NCI-H69 (cell line): ENCODE results near the gene SIGLEC7.
"Not testable (repeated sequence)": the region's sequence is repeated elsewhere in the genome, so short reads cannot be mapped to it uniquely, and the experiment has no call there.

Source experiments
- DNase-seq: peaks from one replicate; lab custom pipeline; 2025; lab: John Stamatoyannopoulos, UW

The SIGLEC7 gene

DNA sequence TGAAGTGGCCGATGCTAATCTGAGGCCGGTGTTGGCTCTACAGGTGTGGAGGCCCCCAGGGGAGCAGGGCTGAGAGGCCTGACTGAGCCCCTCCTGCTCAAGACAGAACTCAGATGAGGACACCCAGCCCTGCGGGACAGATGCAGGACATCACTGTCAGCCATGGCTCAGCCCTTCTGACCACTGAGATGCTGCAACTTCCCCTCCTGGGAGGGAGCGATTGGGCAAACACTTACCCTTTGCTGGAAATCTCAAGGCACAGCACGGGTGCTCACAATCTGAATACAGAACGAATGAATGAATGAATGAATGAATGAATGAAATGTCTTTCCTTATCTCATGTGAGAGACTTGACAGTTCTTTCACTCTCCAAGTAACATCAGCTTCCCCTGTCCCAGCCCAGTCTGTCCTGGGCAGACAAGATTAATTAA is 3.5 kb upstream of the SIGLEC7 start:
- no peak for DNase-seq

DNA sequence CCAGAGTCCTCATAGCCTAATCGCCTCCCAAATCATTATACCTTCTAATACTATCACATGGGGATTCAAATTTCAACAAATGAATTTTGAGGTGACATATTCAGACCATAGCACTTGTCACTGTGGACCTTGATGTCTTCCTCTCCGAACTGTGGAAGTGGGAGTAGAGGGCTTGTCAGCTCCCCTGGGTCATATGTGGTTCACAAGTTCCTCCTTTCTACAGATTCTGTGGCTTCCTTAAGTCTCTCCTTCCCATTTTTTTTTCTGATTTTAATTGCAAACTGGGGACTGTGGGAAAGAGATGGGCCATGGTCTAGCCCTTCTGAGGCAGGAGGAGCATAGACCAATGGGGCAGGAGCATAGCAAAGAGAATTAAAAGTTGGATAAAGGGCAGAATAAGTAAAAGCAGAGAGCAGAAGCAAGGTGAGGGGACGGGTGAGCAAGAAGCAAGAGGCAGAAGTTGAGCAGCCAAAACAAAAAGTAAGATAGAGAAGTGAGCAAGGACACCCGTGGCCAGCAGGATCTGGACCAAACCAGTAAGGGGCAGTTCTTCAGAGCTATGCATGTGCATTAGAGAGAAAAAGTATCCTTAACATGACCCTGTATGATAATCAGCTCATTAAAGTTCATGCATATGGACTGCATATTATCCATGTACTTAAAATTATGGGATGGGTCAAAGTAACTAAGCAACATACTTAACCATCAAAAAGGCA is 2.6 kb upstream of the SIGLEC7 start:
- no peak for DNase-seq

DNA sequence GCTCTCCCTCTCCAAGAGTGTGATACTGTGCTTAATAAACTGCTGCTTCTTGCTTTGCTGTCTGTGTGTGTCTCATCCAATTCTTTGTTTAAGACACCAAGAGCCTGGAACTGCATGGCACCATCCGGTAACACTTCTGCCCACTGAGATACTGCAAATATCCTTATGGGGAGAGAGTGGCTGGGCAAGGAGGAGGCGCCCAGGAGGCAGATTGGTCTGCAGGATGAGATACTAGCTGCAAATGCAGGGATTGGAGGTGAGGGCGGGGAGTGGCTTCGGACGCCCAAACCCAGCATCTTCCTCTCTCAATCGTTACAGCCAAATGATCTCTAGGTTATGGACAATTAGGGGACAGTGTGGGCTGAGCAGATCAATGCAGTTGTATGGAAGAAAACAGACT is 1.7 kb upstream of the SIGLEC7 start:
- no peak for DNase-seq

DNA sequence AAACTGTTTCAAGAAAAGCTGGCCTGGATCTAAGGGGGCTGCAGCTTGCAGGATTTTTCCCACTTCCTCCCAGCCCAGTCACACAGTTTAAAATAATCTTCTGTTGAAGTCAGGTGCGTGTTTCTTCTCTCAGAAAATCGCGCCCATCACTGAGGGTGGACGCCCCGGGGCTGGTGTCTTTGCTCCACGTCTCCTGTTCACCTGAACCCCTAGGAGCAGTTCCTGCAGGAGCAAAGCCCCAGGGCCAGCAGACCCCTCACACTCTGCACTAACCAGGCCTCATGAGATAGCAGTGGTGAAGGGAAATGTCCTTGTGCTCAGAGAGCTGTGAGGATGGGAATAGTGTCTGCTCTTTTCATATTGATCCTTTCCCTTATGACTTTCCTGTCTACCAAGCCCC is 920 bp upstream of the SIGLEC7 start:
- DNase-seq, result no peak

DNA sequence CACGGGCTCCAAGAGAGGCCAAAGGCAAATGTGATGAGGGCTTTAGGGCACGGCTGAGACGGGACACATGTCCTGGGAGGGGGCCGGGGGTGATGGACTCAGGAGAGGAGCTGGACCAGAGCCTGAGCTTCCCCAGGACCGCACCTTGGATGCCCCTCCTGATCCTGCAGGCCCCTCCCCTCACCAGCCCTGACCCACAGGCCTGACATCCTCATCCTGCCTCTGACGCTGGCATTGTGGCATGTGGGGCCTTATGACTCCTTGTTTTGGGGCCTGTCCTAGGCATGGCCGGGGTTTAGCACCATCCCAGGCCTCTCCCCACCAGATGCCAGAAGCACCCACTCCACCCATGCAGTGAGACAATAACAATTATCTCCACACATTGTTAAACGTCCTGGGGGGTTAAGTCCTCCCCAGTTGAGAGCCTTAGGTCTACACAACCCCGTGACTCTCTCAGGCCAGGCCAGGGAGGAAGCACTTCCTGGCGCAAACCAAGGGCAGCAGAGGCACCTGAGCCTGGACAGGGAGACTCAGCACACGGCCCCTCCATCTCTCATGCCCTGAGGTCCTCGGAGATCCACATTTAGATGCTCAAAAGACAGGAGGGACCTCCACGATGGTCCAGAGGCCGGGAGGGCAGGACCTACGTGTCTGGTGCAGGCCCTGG is 841 bp downstream of the SIGLEC7 start:
- not testable (repeated sequence) for DNase-seq

DNA sequence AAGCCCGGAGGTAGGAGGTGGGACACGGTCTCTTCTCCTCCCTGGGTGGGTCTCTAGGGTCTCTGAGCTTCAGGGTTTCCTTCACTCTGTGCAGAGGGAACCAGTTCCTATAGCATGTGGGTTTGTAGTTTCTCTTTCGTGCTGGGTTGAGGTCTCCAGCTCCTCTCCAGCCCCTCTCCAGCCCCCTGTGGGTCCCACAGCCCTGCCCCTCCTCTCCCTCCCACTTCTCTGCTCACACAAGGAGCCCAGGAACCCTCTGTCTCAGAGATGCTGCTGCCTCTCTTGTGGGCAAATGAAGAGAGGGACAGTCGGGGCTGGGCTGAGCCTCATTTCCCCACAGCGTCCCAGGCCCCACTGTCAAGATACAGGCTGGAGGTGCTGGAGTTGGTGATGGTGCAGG is 1.4 kb downstream of the SIGLEC7 start:
- DNase-seq, result no peak

DNA sequence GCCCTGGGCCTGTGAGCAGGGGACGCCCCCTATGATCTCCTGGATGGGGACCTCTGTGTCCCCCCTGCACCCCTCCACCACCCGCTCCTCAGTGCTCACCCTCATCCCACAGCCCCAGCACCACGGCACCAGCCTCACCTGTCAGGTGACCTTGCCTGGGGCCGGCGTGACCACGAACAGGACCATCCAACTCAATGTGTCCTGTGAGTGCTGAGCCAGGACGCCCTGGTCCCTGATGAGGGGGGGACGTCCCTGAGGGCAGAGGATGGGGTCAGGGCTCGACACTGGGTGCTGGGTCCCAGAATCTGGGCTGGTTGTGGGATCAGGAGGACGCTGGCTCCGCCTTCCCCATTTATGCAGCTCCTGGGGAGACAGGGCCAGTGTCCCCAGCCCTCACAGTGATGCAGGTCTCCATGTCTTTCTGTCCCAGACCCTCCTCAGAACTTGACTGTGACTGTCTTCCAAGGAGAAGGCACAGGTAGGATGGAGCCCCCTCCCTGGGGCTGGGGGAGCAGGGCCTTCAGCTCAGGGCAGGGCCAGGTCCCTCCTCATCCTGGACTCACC is 2.5 kb downstream of the SIGLEC7 start:
- DNase-seq, result no peak

DNA sequence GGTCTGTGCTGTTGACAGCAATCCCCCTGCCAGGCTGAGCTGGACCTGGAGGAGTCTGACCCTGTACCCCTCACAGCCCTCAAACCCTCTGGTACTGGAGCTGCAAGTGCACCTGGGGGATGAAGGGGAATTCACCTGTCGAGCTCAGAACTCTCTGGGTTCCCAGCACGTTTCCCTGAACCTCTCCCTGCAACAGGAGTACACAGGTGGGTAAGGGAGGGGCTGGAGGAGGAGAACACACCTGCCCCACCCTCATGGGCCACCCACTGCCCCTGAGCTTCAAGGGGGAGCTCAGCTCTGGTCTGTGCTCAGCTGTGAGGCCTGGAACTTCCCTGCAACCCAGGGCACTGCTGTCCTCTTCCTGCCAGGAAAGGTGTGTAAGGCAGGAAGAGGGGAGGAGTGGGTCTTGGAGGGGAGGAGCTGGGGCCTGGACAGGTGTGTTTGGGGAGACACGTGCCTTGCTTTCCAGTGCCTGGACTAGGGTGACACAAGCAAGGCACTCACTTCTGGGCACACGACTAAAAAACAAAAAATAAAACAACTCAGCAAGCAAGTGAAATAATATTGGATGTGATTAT is 3.9 kb downstream of the SIGLEC7 start:
- DNase-seq, result no peak

DNA sequence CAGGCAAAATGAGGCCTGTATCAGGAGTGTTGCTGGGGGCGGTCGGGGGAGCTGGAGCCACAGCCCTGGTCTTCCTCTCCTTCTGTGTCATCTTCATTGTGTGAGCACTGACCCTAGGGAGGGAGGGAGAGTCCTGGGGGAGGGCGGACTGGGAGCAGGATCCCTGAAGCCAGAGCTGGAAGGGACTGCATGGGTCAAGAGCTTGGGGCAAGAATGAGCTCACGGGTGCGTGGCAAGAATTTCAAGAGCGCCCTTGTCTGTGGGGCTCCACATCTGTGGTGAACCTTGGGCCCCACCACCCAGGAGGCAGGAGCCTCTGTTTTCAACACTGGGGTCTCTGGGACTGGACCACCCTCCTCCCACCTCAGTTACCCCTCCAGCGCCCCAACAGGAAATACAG is 4.7 kb downstream of the SIGLEC7 start:
- DNase-seq, result no peak

DNA sequence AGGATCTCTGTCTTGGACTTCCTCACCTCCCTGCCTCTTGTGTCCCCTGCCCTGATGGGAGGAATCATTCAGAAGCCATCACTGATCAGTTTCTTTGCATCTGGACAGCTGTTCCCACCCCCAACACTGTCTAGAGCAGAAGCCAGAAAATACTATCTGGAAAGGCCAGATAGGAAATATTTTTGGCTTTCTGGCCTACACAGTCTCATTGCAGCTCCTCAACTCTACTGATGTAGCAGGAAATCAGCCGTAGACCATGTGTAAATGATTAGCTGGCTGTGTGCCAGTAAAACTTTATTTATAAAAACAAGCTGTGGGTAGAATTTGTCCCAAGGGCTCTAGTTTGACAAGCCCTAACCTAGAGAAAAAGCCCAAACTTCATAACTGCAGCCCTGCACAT is 5.6 kb downstream of the SIGLEC7 start:
- DNase-seq, result no peak

DNA sequence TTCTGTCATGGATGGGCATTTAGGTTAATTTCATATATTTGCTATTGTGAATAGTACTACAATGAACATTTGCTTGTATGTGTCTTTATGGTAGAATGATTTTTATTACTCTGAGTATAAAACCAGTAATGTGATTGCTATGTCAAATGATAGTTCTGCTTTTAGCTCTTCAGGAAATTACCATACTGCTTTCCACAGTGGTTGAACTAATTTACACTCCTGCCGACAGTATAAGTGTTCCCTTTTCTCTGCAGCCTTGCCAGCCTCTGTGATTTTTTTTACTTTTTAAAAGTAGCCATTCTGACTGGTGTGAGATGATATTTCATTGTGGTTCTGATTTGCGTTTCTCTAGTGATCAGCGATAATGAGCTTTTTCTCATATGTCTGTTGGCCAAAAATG is 6.5 kb downstream of the SIGLEC7 start:
- no peak for DNase-seq

DNA sequence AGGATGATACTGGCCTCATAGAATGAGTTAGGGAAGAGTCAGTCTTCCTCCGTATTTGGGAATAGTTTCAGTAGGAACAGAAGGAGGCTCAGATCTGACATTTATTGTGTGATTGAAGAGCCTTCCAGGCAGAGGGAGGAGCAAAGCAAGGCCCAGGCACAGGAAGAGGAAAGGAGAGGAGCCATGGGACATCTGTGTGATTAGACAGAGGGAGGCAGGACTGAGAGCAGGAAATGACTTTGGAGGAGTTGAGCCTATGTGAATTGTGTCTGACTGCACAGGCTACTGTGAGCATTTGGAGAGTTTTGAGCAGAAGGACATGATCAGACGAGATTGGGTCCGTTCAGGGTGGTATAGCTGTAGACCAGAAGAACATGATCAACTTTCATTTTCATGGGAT is 8.5 kb downstream of the SIGLEC7 start:
- no peak for DNase-seq

DNA sequence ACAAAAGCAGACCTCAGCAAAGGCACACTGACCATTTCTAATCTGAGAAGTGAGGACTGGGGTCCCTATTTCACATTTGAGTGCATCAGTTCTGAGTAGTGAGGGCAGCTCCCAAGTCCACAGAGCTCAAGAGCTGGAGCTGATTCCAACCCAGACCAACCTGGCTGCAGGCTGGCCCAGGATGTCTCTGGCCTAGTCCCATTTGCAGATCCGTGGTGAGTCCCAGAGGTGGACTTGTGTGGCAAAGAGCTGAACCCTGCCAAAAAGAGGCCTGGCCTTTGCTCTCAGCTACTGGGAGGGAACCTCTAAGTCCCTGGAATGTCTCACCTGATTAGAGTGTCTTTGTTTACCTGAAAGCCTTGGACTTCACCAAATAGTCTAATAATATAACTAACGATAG is 14.6 kb downstream of the SIGLEC7 start:
- no peak for DNase-seq

DNA sequence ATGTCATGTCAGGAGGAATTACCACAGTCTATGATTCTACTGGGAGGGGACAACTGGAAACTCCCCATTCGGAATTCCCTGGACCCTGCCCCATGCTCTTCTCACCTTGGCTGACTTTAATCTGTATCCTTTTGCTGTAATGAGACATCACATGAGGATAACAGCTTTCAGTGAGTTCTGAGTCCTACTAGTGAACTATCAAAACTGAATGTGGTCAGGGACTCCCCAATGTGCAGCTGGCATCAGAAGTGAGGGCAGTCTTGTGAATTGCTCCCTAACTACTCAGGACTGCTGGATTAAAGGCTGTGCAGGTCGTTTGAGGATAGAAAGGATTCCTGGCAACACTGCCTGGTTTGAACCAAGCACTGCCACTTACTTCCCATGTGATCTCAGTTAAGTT is 15.2 kb downstream of the SIGLEC7 start:
- no peak for DNase-seq

DNA sequence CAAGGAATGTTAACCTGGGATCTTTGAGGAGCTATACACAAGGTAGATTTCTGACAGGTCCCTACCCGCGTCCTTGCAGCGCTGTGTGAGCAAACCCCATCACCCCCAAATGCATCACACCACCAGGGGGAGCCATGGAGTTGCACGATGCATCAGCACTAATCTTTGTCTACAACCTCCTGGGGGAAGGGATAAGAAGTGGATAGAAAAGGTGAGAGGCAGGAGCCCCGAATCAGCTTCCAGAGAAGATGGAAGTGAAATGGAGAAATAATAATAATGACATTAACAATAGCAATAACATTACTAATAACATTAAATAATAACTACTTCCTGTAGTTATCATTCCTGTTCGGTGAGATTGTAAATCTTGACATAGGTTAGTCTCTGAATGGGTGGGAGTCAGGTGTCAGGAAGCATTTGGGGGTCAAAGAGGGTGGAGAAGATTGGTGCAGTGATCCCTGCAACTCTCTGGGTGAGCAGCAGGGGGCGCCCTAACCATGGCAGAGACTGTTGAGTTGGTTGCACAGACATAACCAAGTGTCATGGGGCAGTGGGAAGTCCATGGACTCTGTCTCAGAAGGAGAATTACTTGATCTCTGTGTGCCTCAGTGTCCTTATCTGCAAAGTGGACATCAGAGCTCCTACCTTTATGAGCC is 16.5 kb downstream of the SIGLEC7 start:
- DNase-seq, result peak; percentile 57

DNA sequence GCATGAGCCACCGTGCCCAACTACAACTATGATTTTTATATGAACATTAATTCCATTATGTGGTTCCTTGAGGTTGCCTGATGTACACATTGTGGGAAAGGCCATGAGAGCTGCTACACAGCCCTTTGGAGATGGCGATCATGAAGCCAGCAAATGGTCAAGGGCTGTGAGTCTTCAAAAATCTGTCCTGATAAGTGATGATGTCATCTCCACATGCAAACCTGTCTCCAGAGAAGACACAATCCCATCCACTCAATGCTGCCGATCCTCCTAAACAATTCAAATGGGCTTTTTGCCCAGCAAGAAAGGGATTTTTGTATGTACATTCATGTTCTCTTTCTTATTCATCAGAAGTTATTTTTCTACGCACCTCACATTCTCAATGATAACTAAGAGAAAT is 17.6 kb downstream of the SIGLEC7 start:
- no peak for DNase-seq

DNA sequence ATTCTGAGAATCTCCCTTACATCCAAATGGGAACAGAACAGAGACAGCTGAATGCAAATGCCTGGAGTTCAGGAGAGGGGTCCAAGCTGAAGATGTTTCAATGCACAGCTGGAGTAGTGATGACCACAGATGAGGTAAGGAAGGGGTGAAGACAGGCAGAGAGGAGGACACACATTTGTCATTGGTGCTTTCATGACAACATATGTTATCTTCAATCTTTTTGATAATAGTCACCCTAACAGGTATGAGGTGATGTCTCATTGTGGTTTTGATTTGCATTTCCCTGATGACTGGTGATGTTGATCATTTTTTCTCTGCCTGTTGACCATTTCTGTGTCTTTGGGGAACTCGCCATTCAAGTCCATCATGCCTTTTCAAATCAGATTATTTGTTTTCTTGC is 19.2 kb downstream of the SIGLEC7 start:
- no peak for DNase-seq

DNA sequence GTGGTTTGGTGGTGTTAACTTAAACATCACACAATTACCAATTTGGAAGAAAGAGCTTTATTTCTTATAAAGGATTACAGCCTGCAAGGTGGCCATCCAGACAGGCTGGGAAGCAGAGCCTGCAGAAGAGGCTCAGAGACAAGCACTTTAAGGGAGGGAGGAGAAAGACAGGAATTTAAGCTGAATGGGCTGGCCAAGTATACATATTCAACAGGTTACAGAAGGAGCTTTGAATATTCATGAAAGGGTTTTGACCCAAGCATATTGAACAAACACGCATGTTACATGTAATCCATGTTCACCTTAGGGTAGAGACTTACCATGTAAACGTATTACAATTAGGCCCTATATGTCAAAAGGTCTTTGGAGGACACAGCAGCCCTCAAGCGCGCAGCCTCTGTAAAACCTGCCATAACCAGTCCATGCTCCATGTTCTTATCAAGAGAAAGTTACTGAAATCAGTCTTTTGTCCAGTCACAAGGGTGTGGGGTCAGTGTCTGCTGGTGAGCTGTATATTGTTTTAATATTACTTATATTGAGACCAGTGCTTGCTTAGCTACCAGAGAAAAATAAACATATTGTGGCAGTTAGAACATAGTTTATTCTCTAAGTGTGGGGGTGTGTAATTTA is 19.9 kb downstream of the SIGLEC7 start:
- no peak for DNase-seq

DNA sequence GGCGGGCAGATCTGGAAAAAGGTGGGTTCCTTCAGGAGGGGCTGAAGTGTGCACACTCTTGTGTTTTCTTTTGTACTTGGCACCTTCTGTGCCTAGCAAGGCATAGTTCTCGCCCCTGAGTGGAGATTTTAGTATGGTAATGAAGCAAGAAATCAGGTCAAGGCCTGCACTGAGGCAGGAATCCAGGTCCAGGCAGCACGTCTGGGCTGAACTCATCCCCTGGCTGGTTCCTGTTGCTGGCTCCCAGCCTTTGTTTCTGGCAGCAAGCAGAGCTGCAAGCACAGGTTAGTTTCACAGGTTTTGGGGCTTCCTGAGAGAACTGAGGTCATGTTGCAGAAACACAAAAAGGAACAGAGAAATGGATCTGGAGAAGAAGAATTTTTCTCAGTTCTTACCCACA is 21.2 kb downstream of the SIGLEC7 start:
- no peak for DNase-seq

DNA sequence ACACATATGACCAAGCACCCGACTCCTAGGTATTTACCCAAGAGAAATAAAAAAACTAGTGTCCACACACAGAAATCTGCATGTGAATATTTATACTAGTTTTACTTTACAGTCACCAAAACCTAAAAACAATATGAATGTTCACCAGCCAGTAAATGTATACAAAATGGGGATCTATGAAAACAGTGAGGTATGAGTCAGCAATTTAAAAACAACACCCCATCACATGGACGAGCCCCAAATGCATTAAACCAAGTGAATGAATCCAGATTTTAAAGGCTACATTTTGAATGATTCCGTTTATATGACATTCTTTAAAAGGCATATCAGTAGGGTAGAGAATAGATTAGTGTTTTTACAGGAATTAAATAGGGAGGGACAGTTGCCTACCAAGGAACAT is 22.1 kb downstream of the SIGLEC7 start:
- no peak for DNase-seq

DNA sequence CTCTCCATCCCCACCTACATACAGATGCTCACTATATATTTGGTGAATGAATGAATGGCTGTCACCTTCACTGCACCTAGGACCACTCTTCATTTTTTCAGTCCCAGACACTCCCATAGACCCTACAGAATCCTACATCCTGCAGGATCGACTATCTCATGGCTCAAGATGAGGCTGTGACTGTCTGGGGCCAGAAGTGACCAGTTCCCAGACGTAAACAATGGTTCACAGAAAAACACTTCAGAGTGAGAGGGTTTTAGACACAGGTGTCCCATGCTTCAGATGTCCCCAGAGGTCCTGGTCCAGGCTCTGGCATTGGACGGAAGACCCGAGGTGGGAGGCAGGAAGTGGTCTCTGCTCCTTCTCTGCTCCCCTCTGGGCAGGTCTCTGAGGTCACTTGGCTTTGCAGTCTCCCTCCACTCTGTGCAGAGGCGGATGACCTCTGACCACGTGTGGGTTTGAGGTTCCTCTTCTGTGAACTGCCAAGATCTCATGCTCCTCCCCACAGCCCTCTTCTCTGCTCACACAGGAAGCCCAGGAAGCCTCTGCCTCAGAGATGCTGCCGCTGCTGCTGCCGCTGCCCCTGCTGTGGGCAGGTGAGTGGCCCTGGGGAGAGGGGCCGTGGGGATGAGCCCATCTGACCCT is 24.9 kb downstream of the SIGLEC7 start:
- DNase-seq, result no peak
